Peyer's patch (tissue), 4 donors: ENCODE data around the gene SDE2.

Experiments used
- POLR2A ChIP-seq, 2 donors: fragments of 450-650 bp; IDR thresholded peaks; one replicate each; pipeline ENCODE4 v1.5.1; 2017; ENCODE audit warnings: antibody characterized with exemption in 2 of 2, mild to moderate bottlenecking in 2 of 2, moderate library complexity in 2 of 2
- TF ChIP-seq, protein P1 (sequence below), 6 experiments: fragments of 450-650 bp in 4 of 6; fragments of 200-600 bp in 2 of 6; sonication (generic) in 1 of 6; IDR thresholded peaks; one replicate each; pipeline ENCODE4 v1.5.1; 2017 to 2019; ENCODE audit warnings: antibody characterized with exemption in 6 of 6, mild to moderate bottlenecking in 3 of 6, moderate library complexity in 1 of 6

- TF ChIP-seq, protein P1, sequence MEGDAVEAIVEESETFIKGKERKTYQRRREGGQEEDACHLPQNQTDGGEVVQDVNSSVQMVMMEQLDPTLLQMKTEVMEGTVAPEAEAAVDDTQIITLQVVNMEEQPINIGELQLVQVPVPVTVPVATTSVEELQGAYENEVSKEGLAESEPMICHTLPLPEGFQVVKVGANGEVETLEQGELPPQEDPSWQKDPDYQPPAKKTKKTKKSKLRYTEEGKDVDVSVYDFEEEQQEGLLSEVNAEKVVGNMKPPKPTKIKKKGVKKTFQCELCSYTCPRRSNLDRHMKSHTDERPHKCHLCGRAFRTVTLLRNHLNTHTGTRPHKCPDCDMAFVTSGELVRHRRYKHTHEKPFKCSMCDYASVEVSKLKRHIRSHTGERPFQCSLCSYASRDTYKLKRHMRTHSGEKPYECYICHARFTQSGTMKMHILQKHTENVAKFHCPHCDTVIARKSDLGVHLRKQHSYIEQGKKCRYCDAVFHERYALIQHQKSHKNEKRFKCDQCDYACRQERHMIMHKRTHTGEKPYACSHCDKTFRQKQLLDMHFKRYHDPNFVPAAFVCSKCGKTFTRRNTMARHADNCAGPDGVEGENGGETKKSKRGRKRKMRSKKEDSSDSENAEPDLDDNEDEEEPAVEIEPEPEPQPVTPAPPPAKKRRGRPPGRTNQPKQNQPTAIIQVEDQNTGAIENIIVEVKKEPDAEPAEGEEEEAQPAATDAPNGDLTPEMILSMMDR (IDR thresholded peaks at IDR 0.05) = no peak
- no peak for TF ChIP-seq POLR2A (IDR thresholded peaks at IDR 0.05)
These were observed 26.0 kb downstream of the SDE2 start for GRCh38 chr1:225973158-225973557.
